HG02798 (cell line): ENCODE results near the gene KCNQ1.
A peak's percentile ranks its signal among the peaks of the same experiment; 100 is the strongest.

Source experiments
- ATAC-seq: cut with Tn5 transposase; IDR thresholded peaks from one replicate; pipeline ENCODE4 v1.9.1; 2021; ENCODE audit warnings: mild to moderate bottlenecking; ENCODE audit not compliant: unreplicated experiment, poor library complexity

KCNQ1 gene

GRCh38 chr11:2869134-2869526, 424.3 kb downstream of the KCNQ1 start:
- ATAC-seq = no peak

- ATAC-seq = no peak
These were observed 425.0 kb downstream of the KCNQ1 start for GRCh38 chr11:2869561-2870427.

GRCh38 chr11:2870460-2870859, 425.7 kb downstream of the KCNQ1 start:
- ATAC-seq = no peak

GRCh38 chr11:2870969-2871680, 426.3 kb downstream of the KCNQ1 start:
- no peak for ATAC-seq

- no peak for ATAC-seq
These were observed 430.2 kb downstream of the KCNQ1 start for GRCh38 chr11:2874963-2875362.

GRCh38 chr11:2877474-2877873, 432.7 kb downstream of the KCNQ1 start:
- ATAC-seq = no peak

- no peak for ATAC-seq
These were observed 434.0 kb downstream of the KCNQ1 start for GRCh38 chr11:2878782-2879181.

- ATAC-seq = no peak
These were observed 435.8 kb downstream of the KCNQ1 start for GRCh38 chr11:2880646-2881045.

- no peak for ATAC-seq
These were observed 436.5 kb downstream of the KCNQ1 start for GRCh38 chr11:2881076-2881980.

GRCh38 chr11:2881981-2882375, 437.2 kb downstream of the KCNQ1 start:
- ATAC-seq = no peak

- no peak for ATAC-seq
These were observed 437.7 kb downstream of the KCNQ1 start for GRCh38 chr11:2882396-2883110.

- no peak for ATAC-seq
These were observed 438.8 kb downstream of the KCNQ1 start for GRCh38 chr11:2883640-2883978.

- no peak for ATAC-seq
These were observed 439.4 kb downstream of the KCNQ1 start for GRCh38 chr11:2883979-2884815.

- ATAC-seq = no peak
These were observed 440.3 kb downstream of the KCNQ1 start for GRCh38 chr11:2885017-2885677.

- ATAC-seq = peak; percentile 81
These were observed 440.9 kb downstream of the KCNQ1 start, which contains the start of gene CDKN1C for GRCh38 chr11:2885678-2886081. Gene CDKN1C (minus strand): TSS chr11:2885775. CDS start chr11:2885456, 319 bp downstream.

- ATAC-seq = no peak
These were observed 441.5 kb downstream of the KCNQ1 start for GRCh38 chr11:2886191-2886894.

GRCh38 chr11:2886936-2887335, 442.1 kb downstream of the KCNQ1 start:
- no peak for ATAC-seq
